Effector memory CD8-positive, alpha-beta T cell (primary cell): Measurements from ENCODE around the gene FUT1.
A peak's percentile ranks its signal among the peaks of the same experiment; 100 is the strongest.
"Not testable (repeated sequence)": the region's sequence is repeated elsewhere in the genome, so short reads cannot be mapped to it uniquely, and the experiment has no call there.

Experiments
- ATAC-seq: fragments of 150-1000 bp; cut with Tn5 transposase; replicated peaks from 2 replicates; pipeline ENCODE4 v1.10.0; 2021; ENCODE audit warnings: mild to moderate bottlenecking, moderate library complexity
- DNase-seq, 3 experiments: peaks; one replicate each; pipeline ENCODE4 v3.0.0; 2021
- H3K27ac Mint-ChIP-seq, 2 donors: one replicate each; pipeline ENCODE4 v1.8.0; 2022; ENCODE audit warnings: mild to moderate bottlenecking in 2 of 2, mixed read lengths in 2 of 2, moderate library complexity in 2 of 2
- H3K27me3 Mint-ChIP-seq, 2 donors: one replicate each; pipeline ENCODE4 v1.8.0; 2022; ENCODE audit warnings: mixed read lengths in 2 of 2
- H3K36me3 Mint-ChIP-seq: one replicate; pipeline ENCODE4 v1.8.0; 2022; ENCODE audit warnings: mild to moderate bottlenecking, moderate library complexity, mixed read lengths; ENCODE audit not compliant: insufficient read depth
- H3K4me1 Mint-ChIP-seq, 2 donors: one replicate each; pipeline ENCODE4 v1.8.0; 2022; ENCODE audit warnings: low read depth in 2 of 2, mixed read lengths in 2 of 2
- H3K4me3 Mint-ChIP-seq, 2 donors: one replicate each; pipeline ENCODE4 v1.8.0; 2022; ENCODE audit warnings: mild to moderate bottlenecking in 2 of 2, mixed read lengths in 2 of 2, moderate library complexity in 2 of 2
- H3K9me3 Mint-ChIP-seq, 2 donors: one replicate each; pipeline ENCODE4 v1.8.0; 2022; ENCODE audit warnings: mixed read lengths in 2 of 2

FUT1 gene

DNA sequence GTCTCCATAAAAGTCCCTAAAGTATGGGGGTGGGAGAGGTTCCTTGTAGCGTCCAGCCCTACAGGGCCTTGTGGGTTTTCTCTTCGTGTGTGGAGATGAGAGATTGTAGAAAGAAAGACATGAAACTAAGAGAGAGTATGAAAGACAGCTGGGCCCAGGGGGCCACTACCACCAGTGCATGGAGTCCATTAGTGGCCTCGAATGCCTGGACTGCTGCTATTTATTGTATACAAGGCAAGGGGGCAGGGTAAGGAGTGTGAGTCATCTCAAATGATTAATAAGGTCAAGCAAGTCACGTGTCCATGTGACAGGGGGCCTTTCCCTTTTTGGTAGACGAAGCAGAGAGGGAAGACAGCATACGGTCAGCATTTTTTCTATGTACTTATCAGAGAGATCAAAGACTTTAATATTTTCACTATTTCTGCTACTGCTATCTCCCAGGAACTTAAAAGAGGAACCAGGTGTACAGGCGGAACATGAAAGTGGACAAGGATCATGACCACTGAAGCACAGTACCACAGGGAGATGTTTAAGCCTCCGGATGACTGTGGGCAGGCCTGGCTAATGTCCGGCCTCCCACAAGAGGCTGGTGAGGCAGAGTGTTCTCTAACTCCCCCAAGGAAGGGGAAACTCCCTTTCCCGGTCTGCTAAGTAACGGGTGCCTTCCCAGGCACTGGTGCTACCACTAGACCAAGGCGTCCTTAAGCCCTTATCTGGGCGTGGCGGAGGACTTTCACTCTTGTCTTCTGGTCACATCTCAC, 28.4 kb upstream of the FUT1 start:
- H3K27me3 Mint-ChIP-seq = peaks cover 5 to 16% of the 10 kb centered on the region in 2 donors
- H3K4me3 Mint-ChIP-seq = no peak overlapping the region
- H3K4me1 Mint-ChIP-seq = peaks cover 2 to 3% of the 10 kb centered on the region in 2 donors
- ATAC-seq (no peak), DNase-seq (no peak)
- H3K36me3 Mint-ChIP-seq = peaks cover 5% of the 10 kb centered on the region
- no peak overlapping the region for H3K27ac Mint-ChIP-seq
- H3K9me3 Mint-ChIP-seq = no peaks in the 10 kb centered on the region

DNA sequence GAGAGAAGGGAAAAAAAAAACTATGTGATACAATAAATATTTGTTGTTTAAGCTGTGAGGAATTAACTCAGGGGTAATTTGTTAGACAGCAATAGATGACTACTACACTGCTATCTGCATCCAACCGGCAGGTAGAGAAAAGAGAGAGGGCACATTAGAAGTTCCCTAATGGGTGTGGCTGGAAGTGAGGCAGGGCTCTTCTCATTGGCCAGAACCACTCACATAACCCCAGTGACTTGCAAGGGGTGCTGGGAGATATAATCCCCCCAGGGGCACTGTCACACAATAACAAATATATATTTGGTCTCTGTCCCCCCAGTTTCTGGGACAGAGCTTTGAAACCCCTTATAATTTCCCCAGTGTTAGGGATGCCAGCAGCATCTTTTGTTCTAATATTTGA, 27.2 kb upstream of the FUT1 start:
- H3K36me3 Mint-ChIP-seq = peaks cover 5% of the 10 kb centered on the region
- H3K27me3 Mint-ChIP-seq = peaks cover 5 to 7% of the 10 kb centered on the region in 2 donors
- no peak overlapping the region for H3K27ac Mint-ChIP-seq
- H3K4me3 Mint-ChIP-seq = no peak overlapping the region
- no peaks in the 10 kb centered on the region for H3K9me3 Mint-ChIP-seq
- DNase-seq (no peak), ATAC-seq (no peak)
- H3K4me1 Mint-ChIP-seq = peaks cover 2 to 3% of the 10 kb centered on the region in 2 donors

DNA sequence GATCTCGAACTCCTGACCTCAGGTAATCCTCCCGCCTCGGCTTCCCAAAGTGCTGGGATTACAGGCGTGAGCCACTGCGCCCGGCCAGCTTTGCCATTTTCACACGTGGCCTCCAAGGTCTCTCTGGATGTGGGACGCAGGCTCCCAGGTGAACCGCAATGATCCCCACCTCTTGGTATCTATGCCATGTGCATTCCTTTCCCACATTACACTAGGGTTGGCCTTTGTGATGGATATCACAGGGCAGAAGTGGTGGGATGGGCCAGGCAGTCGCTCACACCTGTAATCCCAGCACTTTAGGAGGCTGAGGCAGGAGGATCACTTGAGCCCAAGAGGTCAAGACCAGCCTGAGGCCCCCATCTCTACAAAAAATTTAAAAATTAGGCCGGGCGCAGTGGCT, 25.3 kb upstream of the FUT1 start:
- H3K4me1 Mint-ChIP-seq = peaks cover 2 to 3% of the 10 kb centered on the region in 2 donors
- peaks cover 5 to 7% of the 10 kb centered on the region in 2 donors for H3K27me3 Mint-ChIP-seq
- DNase-seq (no peak), ATAC-seq (no peak)
- peaks cover 5% of the 10 kb centered on the region for H3K36me3 Mint-ChIP-seq
- no peaks in the 10 kb centered on the region for H3K9me3 Mint-ChIP-seq
- H3K27ac Mint-ChIP-seq = no peak overlapping the region
- H3K4me3 Mint-ChIP-seq = no peak overlapping the region

DNA sequence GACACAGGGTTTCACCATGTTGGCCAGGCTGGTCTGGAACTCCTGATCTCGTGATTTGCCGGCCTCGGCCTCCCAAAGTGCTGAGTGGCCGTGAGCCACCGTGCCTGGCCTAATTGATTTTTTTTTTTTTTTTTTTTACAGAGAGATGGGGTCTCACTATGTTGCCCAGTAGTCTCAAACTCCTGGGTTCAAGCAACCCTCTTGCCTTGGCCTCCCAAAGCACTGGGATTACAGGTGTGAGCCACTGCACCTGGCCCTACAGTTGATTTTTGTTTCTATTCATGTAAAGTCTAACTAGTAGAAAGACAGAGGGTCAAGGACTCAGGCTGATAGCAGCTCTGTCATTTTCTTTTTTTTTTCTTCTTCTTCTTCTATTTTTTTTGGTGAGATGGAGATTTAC, 24.7 kb upstream of the FUT1 start:
- DNase-seq (no peak), ATAC-seq (no peak)
- Mint-ChIP-seq H3K4me3 (no peak overlapping the region), H3K27me3 (peaks cover under 1 to 13% of the 10 kb centered on the region in 2 donors), H3K9me3 (no peaks in the 10 kb centered on the region), H3K4me1 (no peaks in the 10 kb centered on the region), H3K27ac (no peak overlapping the region), H3K36me3 (peaks cover 1% of the 10 kb centered on the region)

DNA sequence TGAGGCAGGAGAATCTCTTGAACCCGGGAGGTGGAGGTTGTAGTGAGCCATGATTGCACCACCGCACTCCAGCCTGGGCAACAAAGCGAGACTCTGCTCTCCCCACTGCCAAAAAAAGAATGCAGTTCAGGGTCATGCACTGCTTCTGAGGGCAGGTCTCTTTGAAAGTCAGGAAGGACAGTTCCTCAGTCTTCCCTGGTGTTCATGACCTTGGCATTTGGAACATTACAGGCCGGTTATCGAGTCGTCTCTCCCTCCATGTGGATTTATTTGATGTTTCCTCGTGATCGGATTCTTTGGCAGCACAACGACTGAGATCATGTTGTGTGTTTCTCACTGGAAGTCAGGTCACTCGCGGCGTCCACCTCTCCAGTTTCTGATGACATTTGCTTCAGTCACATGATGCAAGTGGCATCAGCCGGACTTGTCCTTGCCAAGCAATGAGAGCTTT, 20.1 kb upstream of the FUT1 start:
- no peak overlapping the region for H3K4me3 Mint-ChIP-seq
- ATAC-seq = no peak
- DNase-seq = no peak
- no peaks in the 10 kb centered on the region for H3K36me3 Mint-ChIP-seq
- H3K4me1 Mint-ChIP-seq = peaks cover 0 to 2% of the 10 kb centered on the region in 2 donors
- H3K9me3 Mint-ChIP-seq = no peaks in the 10 kb centered on the region
- no peak overlapping the region for H3K27ac Mint-ChIP-seq
- peaks cover 23 to 50% of the 10 kb centered on the region in 2 donors for H3K27me3 Mint-ChIP-seq

DNA sequence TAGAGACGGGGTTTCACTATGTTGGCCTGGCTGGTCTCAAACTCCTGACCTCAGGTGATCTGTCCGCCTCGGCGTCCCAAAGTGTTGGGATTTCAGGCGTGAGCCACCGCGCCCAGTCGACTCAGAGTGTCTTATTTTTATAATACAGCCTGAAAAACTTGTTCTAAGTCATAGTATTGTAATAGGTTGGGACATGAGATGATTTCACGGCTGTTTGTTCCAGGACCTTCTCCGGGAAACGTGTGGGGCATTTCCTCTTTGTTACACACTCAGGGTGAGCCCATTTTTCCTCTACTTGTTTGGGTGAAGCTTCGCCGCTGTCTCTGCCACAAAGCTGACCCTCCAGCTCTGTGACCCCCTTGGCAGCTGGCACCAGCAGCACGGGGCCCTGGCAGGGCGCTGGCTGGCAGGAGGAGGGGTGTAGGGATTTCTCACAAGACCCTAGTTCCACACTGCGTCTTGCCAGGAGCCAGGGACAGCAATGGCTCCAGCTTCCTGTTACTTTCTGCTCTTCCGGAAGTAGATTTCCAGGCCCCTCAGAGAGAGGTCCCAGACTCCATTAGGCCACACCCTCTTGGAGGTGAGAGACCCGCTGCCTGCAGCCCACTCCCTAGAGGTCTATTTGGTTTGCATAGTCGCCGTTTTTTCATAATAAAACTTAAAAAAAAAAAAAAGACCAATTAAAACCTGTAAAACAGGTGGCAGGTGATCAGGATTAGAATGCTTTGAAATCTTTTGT, 18.5 kb upstream of the FUT1 start:
- Mint-ChIP-seq H3K9me3 (no peaks in the 10 kb centered on the region), H3K36me3 (no peaks in the 10 kb centered on the region), H3K4me1 (peaks cover 0 to 2% of the 10 kb centered on the region in 2 donors), H3K27me3 (peaks cover 25 to 63% of the 10 kb centered on the region in 2 donors), H3K27ac (no peak overlapping the region), H3K4me3 (no peak overlapping the region)
- DNase-seq = no peak
- ATAC-seq = no peak

DNA sequence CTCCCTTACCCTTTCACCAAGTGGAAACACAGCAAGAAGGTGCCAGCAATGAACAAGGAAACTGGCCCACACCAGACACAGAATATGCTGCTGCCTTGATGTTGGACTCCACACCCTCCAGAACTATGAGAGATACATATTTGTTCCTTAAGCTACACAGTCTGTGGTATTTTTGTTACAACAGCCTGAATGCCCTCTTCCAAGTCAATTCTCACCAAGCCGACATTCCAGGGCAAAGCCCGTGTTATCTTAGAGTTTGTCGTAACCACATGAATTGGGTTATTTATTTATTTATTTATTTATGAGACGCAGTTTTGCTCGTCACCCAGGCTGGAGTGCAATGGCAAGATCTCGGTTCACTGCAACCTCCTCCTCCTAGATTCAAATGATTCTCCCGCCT, 17.8 kb upstream of the FUT1 start:
- ATAC-seq (no peak), DNase-seq (no peak)
- Mint-ChIP-seq H3K4me3 (no peak overlapping the region), H3K4me1 (peaks cover 0 to 2% of the 10 kb centered on the region in 2 donors), H3K27me3 (peaks cover 30 to 69% of the 10 kb centered on the region in 2 donors), H3K9me3 (no peaks in the 10 kb centered on the region), H3K27ac (no peak overlapping the region), H3K36me3 (no peaks in the 10 kb centered on the region)

DNA sequence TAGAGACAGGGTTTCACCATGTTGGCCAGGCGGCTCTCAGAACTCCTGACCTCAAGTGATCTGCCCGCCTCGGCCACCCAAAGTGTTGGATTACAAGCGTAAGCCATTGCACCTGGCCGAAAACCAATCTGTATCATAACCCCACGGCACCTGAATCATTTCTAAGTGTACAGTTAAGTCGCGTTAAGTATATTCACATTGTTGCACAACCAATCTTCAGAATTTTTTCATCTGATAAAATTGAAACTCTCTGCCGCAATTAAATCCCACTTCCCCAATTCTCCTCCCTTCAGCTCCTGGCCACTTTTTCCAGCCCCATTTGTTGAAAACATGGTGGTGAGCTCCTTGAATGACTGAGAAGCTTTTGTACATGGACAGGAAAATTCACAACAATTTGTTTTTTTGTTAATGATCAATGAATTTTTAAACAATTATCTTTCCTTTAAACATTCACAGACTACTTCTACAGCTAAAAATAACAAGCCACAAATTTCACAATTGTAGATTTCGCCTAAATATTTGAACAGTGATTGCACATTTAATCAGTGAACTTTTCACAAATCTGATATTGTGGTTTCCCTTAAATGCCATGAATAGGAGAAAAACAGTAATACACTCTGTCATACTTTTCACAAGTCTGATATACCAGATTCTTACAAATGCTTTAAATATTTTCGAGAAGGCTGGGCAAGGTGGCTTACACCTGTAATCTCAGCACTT, 16.7 kb upstream of the FUT1 start:
- ATAC-seq = no peak
- H3K4me1 Mint-ChIP-seq = peaks cover 0 to 2% of the 10 kb centered on the region in 2 donors
- DNase-seq = no peak
- no peak overlapping the region for H3K27ac Mint-ChIP-seq
- no peaks in the 10 kb centered on the region for H3K36me3 Mint-ChIP-seq
- no peak overlapping the region for H3K4me3 Mint-ChIP-seq
- peaks cover 36 to 74% of the 10 kb centered on the region in 2 donors for H3K27me3 Mint-ChIP-seq
- no peaks in the 10 kb centered on the region for H3K9me3 Mint-ChIP-seq

DNA sequence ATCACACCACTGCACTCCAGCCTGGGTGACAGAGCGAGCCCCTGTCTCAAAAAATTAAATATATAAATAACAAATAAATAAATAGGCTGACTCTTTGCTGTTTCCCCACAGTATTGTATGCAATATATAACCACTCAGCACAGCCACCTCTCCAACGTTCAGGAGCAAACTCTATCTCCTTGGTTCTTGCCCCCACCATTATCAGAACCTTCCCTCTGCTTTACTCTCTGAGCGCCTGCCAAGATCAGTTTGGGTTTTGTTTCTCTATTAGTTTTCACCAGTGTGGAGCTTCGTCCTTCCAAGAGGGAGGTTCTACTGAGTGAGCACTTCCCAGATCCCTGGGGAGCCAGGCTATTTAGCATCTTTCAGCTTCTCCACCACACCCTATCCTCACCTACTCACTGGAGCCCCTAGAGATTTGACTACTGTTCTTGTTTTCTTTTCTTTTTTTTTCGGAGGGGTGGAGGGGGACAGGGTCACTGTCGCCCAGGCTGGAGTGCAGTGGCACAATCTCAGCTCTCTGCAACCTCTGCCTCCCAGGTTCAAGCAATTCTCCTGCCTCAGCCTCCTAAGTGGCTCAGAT, 15.8 kb upstream of the FUT1 start:
- peak overlapping the region in 1 of 2 donors; percentile 67 for H3K27ac Mint-ChIP-seq
- not testable (repeated sequence) for H3K36me3 Mint-ChIP-seq, H3K4me3 Mint-ChIP-seq, ATAC-seq, H3K4me1 Mint-ChIP-seq, DNase-seq, H3K9me3 Mint-ChIP-seq
- H3K27me3 Mint-ChIP-seq = peaks cover 36 to 75% of the 10 kb centered on the region in 2 donors

DNA sequence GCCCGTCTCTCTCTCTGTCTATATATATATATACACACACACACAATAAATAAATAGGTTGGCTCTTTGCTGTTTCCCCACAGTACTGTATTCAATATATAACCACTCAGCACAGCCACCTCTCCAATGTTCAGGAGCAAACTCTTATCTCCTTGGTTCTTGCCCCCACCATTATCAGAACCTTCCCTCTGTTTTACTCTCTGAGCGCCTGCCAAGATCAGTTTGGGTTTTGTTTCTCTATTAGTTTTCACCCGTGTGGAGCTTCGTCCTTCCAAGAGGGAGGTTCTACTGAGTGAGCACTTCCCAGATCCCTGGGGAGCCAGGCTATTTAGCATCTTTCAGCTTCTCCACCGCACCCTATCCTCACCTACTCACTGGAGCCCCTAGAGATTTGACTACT, 13.4 kb upstream of the FUT1 start:
- not testable (repeated sequence) for H3K36me3 Mint-ChIP-seq, ATAC-seq

DNA sequence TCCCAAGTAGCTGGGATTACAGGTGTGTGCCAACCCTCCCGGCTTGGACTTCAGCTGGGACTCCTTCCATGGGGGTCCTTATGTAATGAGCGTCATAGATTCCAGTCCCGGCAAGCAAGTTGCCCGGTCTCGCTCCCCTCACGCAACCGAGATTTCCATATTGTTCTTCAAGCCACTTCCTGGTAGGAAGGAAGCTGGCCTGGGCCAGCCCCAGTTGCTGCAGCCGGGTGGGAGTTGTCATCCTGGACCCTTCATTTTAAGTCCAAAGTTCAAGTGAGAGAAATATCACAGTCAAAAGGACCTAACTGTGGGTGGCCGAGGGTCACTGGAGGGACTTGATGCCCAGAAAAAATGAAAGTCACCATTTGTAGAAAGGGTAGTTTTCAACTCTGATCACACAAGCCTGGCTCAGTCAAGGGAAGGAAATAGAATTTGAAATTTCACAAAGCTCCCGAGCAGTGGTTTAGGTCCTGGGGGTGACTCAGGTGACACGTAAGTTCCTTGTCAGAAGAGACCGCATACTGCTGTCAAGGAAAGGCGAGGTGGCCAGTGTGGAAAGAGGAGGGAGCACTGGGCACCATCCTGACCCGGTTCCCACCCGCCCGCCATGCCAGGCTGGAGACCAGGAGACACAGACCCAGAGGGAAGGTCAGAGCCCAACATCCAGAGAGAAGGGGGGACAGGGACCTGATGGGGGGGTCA, 8.2 kb upstream of the FUT1 start:
- ATAC-seq = no peak
- peaks cover 39 to 60% of the 10 kb centered on the region in 2 donors for H3K27me3 Mint-ChIP-seq
- no peaks in the 10 kb centered on the region for H3K36me3 Mint-ChIP-seq
- peaks cover 0 to 5% of the 10 kb centered on the region in 2 donors for H3K4me1 Mint-ChIP-seq
- H3K9me3 Mint-ChIP-seq = no peaks in the 10 kb centered on the region
- no peak overlapping the region for H3K4me3 Mint-ChIP-seq
- H3K27ac Mint-ChIP-seq = peak overlapping the region in 1 of 2 donors; percentile 13
- DNase-seq = no peak

More for the DNA sequence above, 13.4 kb upstream of the FUT1 start:
- not testable (repeated sequence) for H3K9me3 Mint-ChIP-seq, H3K4me1 Mint-ChIP-seq, H3K27ac Mint-ChIP-seq, H3K4me3 Mint-ChIP-seq, DNase-seq
- peaks cover 51 to 82% of the 10 kb centered on the region in 2 donors for H3K27me3 Mint-ChIP-seq

DNA sequence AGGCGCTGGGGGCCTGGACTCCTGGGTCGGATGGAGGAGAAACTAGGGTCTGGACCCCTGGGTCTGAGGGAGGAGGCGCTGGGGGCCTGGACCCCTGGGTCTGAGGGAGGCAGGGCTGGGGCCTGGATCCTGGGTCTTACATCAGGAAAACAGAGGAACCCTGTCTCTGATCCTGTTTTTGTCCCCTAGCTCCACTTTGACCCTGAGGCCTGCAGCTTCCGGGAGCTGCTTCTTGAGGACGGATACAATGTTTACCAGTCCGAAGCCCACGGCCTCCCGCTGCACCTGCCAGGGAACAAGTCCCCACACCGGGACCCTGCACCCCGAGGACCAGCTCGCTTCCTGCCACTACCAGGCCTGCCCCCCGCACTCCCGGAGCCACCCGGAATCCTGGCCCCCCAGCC, 5.3 kb upstream of the FUT1 start:
- peaks cover 8 to 11% of the 10 kb centered on the region in 2 donors for H3K4me1 Mint-ChIP-seq
- ATAC-seq = no peak
- no peak for DNase-seq
- H3K27ac Mint-ChIP-seq = no peak overlapping the region
- peaks cover 47 to 68% of the 10 kb centered on the region in 2 donors for H3K27me3 Mint-ChIP-seq
- H3K9me3 Mint-ChIP-seq = no peaks in the 10 kb centered on the region
- H3K4me3 Mint-ChIP-seq = no peak overlapping the region
- H3K36me3 Mint-ChIP-seq = no peaks in the 10 kb centered on the region
